Gastroesophageal sphincter (tissue), 4 donors: ENCODE measurements around the gene CDH4. TPM values are rescaled to one million over a fixed set of nuclear protein-coding genes. Genes with fewer than 3 reads are reported as not detected.
A peak's percentile ranks its signal among the peaks of the same experiment; 100 is the strongest.

Experiments used
- ATAC-seq: fragments of 150-250 bp; one replicate; pipeline ENCODE4 v1.9.1; 2016; ENCODE audit warnings: mild to moderate bottlenecking, moderate library complexity
- H3K27ac ChIP-seq, 4 donors: fragments of 200-600 bp; sonication (generic) in 3 of 4; 1 replicate in 3 of 4; 2 replicates in 1 of 4; pipeline ENCODE4 v1.5.1; 2016 to 2019
- H3K27me3 ChIP-seq: fragments of 200-600 bp; sonication (generic); one replicate; pipeline ENCODE4 v1.5.1; 2019
- H3K36me3 ChIP-seq, 2 donors: fragments of 200-600 bp; sonication (generic); one replicate each; pipeline ENCODE4 v1.5.1; 2019; ENCODE audit warnings: control low read depth in 1 of 2
- H3K4me1 ChIP-seq, 3 donors: fragments of 200-600 bp; sonication (generic); 1 replicate in 2 of 3; 2 replicates in 1 of 3; pipeline ENCODE4 v1.5.1; 2016 to 2019; ENCODE audit warnings: control low read depth in 2 of 3
- H3K4me3 ChIP-seq, 2 donors: fragments of 200-600 bp; sonication (generic); one replicate each; pipeline ENCODE4 v1.5.1; 2019; ENCODE audit warnings: mild to moderate bottlenecking in 1 of 2, moderate library complexity in 1 of 2
- H3K9me3 ChIP-seq, 3 donors: fragments of 200-600 bp; sonication (generic); one replicate each; pipeline ENCODE4 v1.5.1; 2017 to 2019; ENCODE audit warnings: control low read depth in 2 of 3
- CTCF ChIP-seq, 4 experiments: fragments of 200-600 bp in 2 of 4; fragments of 450-650 bp in 2 of 4; sonication (generic) in 1 of 4; IDR thresholded peaks; one replicate each; pipeline ENCODE4 v1.5.1; 2017 to 2019; ENCODE audit warnings: antibody characterized with exemption in 4 of 4, mild to moderate bottlenecking in 2 of 4, moderate library complexity in 2 of 4
- EP300 ChIP-seq: sonication (generic); formaldehyde crosslinking; IDR thresholded peaks from one replicate; pipeline ENCODE4 v1.6.1; 2017; ENCODE audit warnings: antibody characterized with exemption, mild to moderate bottlenecking
- POLR2A ChIP-seq, 2 donors: fragments of 450-650 bp; IDR thresholded peaks; one replicate each; pipeline ENCODE4 v1.6.1; 2017; ENCODE audit warnings: antibody characterized with exemption in 2 of 2, mild to moderate bottlenecking in 2 of 2, moderate library complexity in 1 of 2
- POLR2AphosphoS5 ChIP-seq: sonication (generic); formaldehyde crosslinking; IDR thresholded peaks from one replicate; pipeline ENCODE4 v1.6.1; 2017; ENCODE audit warnings: antibody characterized with exemption
- WGBS, 2 donors: methylation state at CpG; one replicate each; pipeline ENCODE4 v1.1.5; 2018; ENCODE audit warnings: low coverage in 1 of 2; 5-methylcytosine and 5-hydroxymethylcytosine counted together
- total RNA-seq, 4 donors: library from RNA; depleted of rRNA; stranded (reverse); fragments of >200 nt; gene quantifications; one replicate each; pipeline ENCODE4 v1.1.0, GENCODE V29; 2016

Gene CDH4
- total RNA-seq: 1 to 10 TPM in 1 of 4 donors, under 1 TPM in 2, not detected in 1; under 0.01 to 1.5 (median 0.42) TPM

- peak within 1 kb of the TSS; percentile 18 to 56 for H3K4me3 ChIP-seq
Observed at GRCh38 chr20:61251529-61252393, at the start of gene CDH4. TSS of gene CDH4 (plus strand) at chr20:61252261.

GRCh38 chr20:61203320-61203719, 48.7 kb upstream of the CDH4 start:
- Histone ChIP-seq H3K9me3 (no peaks in the 10 kb centered on the region), H3K27me3 (peaks cover 48% of the 10 kb centered on the region), H3K36me3 (no peaks in the 10 kb centered on the region), H3K4me1 (no peaks in the 10 kb centered on the region), H3K4me3 (no peak overlapping the region), H3K27ac (no peak overlapping the region)
- no peak for ATAC-seq
- TF ChIP-seq POLR2AphosphoS5 (no peak), CTCF (IDR thresholded peaks at IDR 0.05) (no peak), POLR2A (IDR thresholded peaks at IDR 0.05) (no peak), EP300 (no peak)
- 40 to 41% methylated on average over 3 to 4 of the region's 5 CpGs for WGBS, 2 donors

More at GRCh38 chr20:61251529-61252393, at the start of gene CDH4:
- Histone ChIP-seq H3K36me3 (no peaks in the 10 kb centered on the region), H3K27ac (no peak within 1 kb of the TSS), H3K4me1 (peaks cover 0 to 28% (median 8%) of the 10 kb centered on the region in 3 donors), H3K27me3 (peaks cover 95% of the 10 kb centered on the region), H3K9me3 (no peaks in the 10 kb centered on the region)
- ATAC-seq: peak; percentile 30
- no peak for TF ChIP-seq POLR2A (IDR thresholded peaks at IDR 0.05)
- TF ChIP-seq EP300: no peak
- TF ChIP-seq POLR2AphosphoS5: no peak
- no peak for TF ChIP-seq CTCF (IDR thresholded peaks at IDR 0.05)
- WGBS, 2 donors: 31% methylated on average over 3 of the region's 78 CpGs; no CpG with 5 or more reads in 1 of the 2 donors

DNA sequence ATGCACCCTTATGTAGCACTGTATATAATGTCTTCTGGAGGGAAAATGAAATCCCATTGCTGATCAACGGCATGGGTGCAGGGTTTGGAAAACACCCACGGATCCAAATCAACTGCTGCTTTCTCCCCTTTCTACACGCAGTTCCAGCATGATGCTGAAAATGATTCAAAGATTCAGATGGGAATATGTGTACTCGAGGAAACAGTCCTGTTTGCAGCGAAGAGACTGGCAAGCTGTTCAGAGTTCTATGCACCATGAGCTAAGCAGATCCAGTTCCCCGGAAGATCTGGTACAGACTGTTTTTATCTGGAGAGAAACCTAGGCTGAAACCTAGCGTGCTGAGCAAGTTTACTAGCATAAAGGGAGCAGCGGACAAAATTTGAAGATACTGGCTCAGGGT, 47.9 kb upstream of the CDH4 start:
- 66 to 74% methylated on average over 5 to 7 of the region's 8 CpGs for WGBS, 2 donors
- no peak for ATAC-seq
- H3K27me3 ChIP-seq: peaks cover 41% of the 10 kb centered on the region

GRCh38 chr20:61205769-61206168, 46.3 kb upstream of the CDH4 start:
- ATAC-seq: no peak
- WGBS, 2 donors: 57 to 85% methylated on average over 3 to 4 of the region's 6 CpGs
- Histone ChIP-seq H3K4me3 (no peak overlapping the region), H3K4me1 (no peaks in the 10 kb centered on the region), H3K27ac (no peak overlapping the region), H3K9me3 (peaks cover 0 to 6% (median 0%) of the 10 kb centered on the region in 3 donors), H3K36me3 (no peaks in the 10 kb centered on the region), H3K27me3 (peaks cover 35% of the 10 kb centered on the region)
- TF ChIP-seq CTCF (IDR thresholded peaks at IDR 0.05) (no peak), POLR2A (IDR thresholded peaks at IDR 0.05) (no peak), EP300 (no peak), POLR2AphosphoS5 (no peak)

More for the DNA sequence above, 47.9 kb upstream of the CDH4 start:
- H3K4me1 ChIP-seq: no peaks in the 10 kb centered on the region
- TF ChIP-seq EP300 (no peak), CTCF (IDR thresholded peaks at IDR 0.05) (no peak), POLR2A (IDR thresholded peaks at IDR 0.05) (no peak), POLR2AphosphoS5 (no peak)
- H3K27ac ChIP-seq: no peak overlapping the region
- peaks cover 0 to 6% (median 0%) of the 10 kb centered on the region in 3 donors for H3K9me3 ChIP-seq
- no peaks in the 10 kb centered on the region for H3K36me3 ChIP-seq
- no peak overlapping the region for H3K4me3 ChIP-seq
